Activated CD4-positive, alpha-beta memory T cell treated with anti-CD3 and anti-CD28 coated beads, Interleukin-2, amount 10 ng/mL, durations not matched to agents 7 days and 5 days (primary cell): ENCODE measurements around the gene CDY2A. TPM values are rescaled to one million over a fixed set of nuclear protein-coding genes. Genes with fewer than 3 reads are reported as not detected.

Experiments
- total RNA-seq, 2 experiments: library from RNA; stranded (reverse); gene quantifications; one replicate each; pipeline ENCODE4 v1.2.3, GENCODE V29; 2021

CDY2A gene
- total RNA-seq, 2 experiments from 2014 or later: not detected

Other genes with a start within 250 kb of the CDY2A start
- gene CDY2B, start 145.6 kb upstream of the CDY2A start, total RNA-seq: not detected